Omental fat pad (tissue), 4 donors: ENCODE results near the gene MISP. TPM values are rescaled to one million over a fixed set of nuclear protein-coding genes. Genes with fewer than 3 reads are reported as not detected.
A peak's percentile ranks its signal among the peaks of the same experiment; 100 is the strongest.

Source experiments
- ATAC-seq: fragments of 150-250 bp; one replicate; pipeline ENCODE4 v1.9.1; 2016; ENCODE audit warnings: mild to moderate bottlenecking, moderate library complexity; ENCODE audit not compliant: low FRiP score
- DNase-seq: peaks from one replicate; pipeline ENCODE4 v3.0.0-alpha.2; 2019; ENCODE audit warnings: low spot score
- total RNA-seq, 4 donors: library from RNA; depleted of rRNA; stranded (reverse); fragments of >200 nt; gene quantifications; one replicate each; pipeline ENCODE4 v1.1.0, GENCODE V29; 2016
- TF ChIP-seq, protein P1 (sequence below), 3 donors: fragments of 450-650 bp; IDR thresholded peaks; one replicate each; pipeline ENCODE4 v1.5.1; 2016 to 2017; ENCODE audit warnings: antibody characterized with exemption in 3 of 3, mild to moderate bottlenecking in 3 of 3, moderate library complexity in 2 of 3

Gene MISP
- total RNA-seq, 4 donors from 2014 or later, result 1.4 to 9.6 (median 3.2) TPM; not detected in 1

DNA sequence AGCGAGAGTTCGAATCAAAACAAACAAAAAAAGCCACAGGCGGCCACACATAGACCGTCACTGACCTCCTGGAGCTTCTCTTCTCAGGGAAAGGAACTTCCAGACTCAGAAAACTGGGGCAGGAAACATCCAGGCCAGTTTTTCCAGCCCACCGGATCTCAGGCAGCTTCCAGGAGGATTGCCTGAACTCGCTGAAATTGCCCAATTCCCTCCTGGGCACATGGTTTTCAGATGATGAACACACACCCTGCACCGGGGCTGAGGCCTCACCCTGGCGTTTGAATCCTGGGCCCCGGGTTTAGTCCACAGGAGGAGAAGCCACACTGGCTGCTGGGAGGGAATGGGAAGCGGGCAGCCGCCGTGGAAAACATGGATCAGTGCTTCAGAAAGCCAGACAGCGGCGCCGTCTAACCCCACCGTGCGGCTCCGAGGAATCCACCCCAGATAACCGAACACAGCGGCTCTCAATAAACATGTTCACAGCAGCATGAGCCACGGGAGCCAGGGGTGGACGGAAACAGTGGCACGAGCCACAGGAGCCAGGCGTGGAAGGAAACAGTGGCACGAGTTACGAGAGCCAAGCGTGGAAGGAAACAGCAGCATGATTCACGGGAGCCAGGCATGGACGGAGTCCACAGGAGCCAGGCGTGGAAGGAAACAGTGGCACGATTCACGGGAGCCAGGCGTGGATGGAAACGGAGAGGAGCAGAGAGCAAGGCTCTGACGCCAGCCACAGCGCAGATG is 28.2 kb downstream of the MISP start:
- DNase-seq, result no peak
- ATAC-seq, result peak; percentile 92
- TF ChIP-seq, protein P1, sequence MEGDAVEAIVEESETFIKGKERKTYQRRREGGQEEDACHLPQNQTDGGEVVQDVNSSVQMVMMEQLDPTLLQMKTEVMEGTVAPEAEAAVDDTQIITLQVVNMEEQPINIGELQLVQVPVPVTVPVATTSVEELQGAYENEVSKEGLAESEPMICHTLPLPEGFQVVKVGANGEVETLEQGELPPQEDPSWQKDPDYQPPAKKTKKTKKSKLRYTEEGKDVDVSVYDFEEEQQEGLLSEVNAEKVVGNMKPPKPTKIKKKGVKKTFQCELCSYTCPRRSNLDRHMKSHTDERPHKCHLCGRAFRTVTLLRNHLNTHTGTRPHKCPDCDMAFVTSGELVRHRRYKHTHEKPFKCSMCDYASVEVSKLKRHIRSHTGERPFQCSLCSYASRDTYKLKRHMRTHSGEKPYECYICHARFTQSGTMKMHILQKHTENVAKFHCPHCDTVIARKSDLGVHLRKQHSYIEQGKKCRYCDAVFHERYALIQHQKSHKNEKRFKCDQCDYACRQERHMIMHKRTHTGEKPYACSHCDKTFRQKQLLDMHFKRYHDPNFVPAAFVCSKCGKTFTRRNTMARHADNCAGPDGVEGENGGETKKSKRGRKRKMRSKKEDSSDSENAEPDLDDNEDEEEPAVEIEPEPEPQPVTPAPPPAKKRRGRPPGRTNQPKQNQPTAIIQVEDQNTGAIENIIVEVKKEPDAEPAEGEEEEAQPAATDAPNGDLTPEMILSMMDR (IDR thresholded peaks at IDR 0.05), result no peak

DNA sequence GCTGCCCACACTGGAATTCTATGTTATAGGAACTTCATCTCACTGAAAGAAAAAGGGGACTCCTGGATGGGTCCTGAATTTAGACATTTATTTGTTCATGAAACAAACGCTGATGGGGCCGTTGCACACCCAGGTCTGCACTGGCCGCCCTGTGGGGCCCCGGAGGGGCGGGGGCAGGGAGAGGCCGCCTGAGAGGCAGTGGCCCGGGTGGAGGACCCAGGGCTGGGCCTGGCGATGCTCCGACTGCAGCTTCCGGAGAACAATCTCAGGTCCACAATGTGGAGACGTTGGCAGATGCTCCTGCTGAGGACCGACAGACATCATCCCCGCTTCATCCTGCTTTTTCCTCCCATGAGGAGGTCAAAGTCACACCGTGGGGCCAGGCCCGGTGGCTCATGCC is 30.0 kb downstream of the MISP start:
- TF ChIP-seq, protein P1 (IDR thresholded peaks at IDR 0.05), result no peak
- DNase-seq, result no peak

DNA sequence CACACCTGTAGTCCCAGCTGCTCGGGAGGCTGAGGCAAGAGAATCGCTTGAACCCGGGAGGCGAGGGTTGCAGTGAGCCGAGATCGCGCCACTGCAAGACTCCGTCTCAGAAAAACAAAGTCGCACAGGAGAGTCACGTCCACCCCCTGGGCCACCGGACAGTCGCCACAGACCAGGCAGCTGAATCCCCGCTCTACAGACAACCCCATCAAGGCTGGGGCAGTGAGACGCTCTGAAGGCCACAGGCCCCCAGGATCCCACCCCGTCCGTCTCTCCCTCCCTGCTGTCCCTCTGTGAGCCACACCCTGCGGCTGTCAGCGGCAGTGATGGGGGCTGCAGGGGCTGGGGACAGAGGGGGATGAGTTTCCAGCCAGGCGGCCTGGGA is 30.9 kb downstream of the MISP start:
- no peak for DNase-seq
- no peak for ATAC-seq
- TF ChIP-seq, protein P1 (IDR thresholded peaks at IDR 0.05), result no peak

More for the DNA sequence above, 30.0 kb downstream of the MISP start:
- ATAC-seq, result no peak

DNA sequence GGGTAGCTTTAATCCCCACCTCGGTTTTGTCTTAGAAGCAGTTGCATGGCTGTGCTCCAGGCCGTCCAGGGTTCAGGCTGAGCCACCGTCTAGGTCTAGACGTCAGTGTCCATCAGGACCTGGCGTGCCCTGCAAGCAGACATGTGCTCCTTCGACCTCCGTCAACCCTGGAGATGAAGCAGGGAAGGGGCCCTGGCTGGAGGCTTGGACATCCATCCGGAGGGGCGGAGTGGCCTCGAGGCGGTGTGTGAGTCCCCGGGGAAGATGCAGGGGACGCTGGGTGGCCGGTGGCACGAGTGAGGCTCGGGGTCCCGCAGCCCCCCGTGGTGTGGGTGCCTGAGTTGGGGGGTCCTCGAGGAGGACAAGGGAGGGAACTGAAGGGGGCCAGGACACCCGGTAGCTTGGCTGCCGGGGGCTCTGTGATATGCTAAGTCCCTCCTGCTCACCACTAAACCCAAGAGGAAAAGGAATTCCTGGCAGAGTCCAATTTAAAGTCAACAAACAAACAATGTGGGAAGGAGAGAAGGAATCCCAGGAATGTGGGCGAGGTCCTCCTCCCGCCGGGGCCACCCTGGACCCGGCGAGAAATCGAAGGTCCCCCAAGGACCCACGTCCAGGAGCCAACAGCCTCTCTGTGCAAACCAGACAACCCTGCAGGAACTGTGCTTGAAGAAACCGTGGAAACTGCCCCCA is 31.4 kb downstream of the MISP start:
- ATAC-seq (no peak), DNase-seq (no peak)
- TF ChIP-seq, protein P1 (IDR thresholded peaks at IDR 0.05), result no peak

DNA sequence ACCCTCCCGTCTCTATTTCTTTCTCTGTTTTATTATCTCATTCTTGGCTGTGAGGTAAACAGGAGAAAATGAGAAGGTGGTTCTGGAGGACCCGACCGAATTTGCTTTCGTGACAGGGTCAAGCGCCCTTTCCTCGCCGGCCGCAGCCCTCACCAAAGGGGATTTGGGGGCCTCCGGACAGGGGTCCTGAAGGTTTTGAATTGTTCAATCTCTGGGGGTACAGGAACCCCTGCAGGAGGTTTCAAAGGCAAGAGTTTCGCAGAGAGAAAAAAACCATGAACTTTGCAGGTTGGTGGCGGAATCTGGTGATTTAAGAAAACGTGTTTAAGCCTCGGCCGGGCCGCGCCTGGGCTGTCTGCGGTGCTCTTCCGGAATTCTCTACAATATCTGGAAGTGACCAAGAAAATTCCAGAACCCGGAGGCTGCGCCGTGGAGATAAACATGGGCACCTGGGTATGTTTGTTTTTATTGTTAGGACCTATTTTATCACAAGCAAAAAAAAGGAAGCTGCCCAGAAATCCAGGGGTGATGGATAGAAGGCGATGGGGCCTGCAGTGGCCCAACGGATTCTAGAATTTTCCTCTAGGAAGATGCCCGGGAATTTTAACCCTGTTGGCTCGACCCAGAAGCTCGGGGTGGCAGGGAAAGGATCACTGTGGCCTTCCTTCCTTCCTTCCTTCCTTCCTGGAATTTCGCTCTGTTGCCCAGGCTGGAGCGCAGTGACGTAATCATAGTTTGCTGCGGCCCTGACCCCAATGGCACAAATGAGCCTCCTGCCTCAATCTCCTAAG is 32.2 kb downstream of the MISP start:
- DNase-seq (no peak), ATAC-seq (no peak)
- TF ChIP-seq, protein P1 (IDR thresholded peaks at IDR 0.05), result no peak

DNA sequence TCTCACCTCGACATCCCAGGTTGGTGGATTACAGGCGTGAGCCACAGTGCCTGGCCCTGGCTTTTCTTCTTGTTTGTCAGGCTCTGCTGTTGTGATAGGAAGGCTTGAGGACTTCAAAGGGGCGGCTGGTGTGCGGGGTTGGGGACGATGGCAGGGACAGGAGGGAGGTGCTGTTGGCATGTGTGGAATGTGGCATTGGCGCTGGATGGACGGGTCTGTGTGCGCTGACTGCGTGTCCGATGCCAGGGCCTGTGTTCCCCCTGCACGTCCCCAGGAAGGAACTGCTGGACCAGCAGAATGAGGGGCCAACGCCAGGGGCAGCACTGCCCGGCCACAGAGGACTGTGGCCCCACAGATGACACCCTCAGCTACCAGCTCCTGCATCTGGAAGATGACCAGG is 33.6 kb downstream of the MISP start:
- ATAC-seq (no peak), DNase-seq (no peak)
- TF ChIP-seq, protein P1 (IDR thresholded peaks at IDR 0.05), result no peak
